Suprapubic skin (tissue), 4 donors: Measurements from ENCODE around the gene DALRD3.

Experiments used
- CTCF ChIP-seq, 2 donors: fragments of 200-600 bp in 1 of 2; fragments of 450-650 bp in 1 of 2; sonication (generic) in 1 of 2; IDR thresholded peaks; one replicate each; pipeline ENCODE4 v1.5.1; 2016 to 2019; ENCODE audit warnings: antibody characterized with exemption in 2 of 2, mild to moderate bottlenecking in 1 of 2, moderate library complexity in 1 of 2
- POLR2A ChIP-seq, 2 donors: fragments of 450-650 bp; IDR thresholded peaks; one replicate each; pipeline ENCODE4 v1.6.1; 2017; ENCODE audit warnings: antibody characterized with exemption in 2 of 2, mild to moderate bottlenecking in 2 of 2, moderate library complexity in 2 of 2
- POLR2AphosphoS5 ChIP-seq, 3 donors: sonication (generic); formaldehyde crosslinking; IDR thresholded peaks; one replicate each; pipeline ENCODE4 v1.6.1; 2017; ENCODE audit warnings: antibody characterized with exemption in 3 of 3

DNA sequence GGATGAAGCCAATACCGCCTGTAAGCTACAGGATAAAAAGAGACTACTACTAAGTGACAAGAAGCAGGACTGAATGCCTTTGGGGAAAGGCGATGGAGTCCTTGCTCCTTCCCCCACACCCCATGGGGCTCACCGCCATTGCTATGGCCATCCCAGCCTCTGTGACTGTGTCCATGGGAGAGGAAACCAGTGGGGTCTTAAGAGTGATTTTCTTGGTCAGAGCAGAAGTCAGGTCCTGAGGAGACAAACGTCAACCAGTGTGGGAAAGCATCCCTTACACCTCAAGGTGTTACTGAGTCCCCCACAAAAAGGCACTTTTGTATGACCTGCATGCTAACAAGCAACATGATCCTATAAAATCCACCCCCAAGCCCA, 9.9 kb upstream of the DALRD3 start:
- TF ChIP-seq POLR2A (IDR thresholded peaks at IDR 0.05) = no peak
- no peak for TF ChIP-seq CTCF (IDR thresholded peaks at IDR 0.05)
- TF ChIP-seq POLR2AphosphoS5 (IDR thresholded peaks at IDR 0.05) = no peak
